ENCODE data around the gene ING5.

The ING5 gene

DNA sequence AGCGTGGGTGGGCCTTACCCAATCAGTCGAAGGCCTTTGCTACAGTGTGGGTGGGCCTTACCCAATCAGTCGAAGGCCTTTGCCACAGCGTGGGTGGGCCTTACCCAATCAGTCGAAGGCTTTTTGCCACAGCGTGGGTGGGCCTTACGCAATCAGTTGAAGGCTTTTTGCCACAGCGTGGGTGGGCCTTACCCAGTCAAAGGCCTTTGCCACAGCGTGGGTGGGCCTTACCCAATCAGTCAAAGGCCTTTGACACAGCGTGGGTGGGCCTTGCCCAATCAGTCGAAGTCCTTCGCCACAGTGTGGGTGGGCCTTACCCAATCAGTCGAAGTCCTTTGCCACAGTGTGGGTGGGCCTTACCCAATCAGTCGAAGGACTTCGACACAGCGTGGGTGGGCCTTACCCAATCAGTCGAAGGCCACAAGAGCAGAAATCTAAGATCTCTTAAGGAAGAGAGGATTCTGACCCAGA lies 58.5 kb downstream of the ING5 start:
- DNase-seq (ENCODE audit: low spot score) = no peak

DNA sequence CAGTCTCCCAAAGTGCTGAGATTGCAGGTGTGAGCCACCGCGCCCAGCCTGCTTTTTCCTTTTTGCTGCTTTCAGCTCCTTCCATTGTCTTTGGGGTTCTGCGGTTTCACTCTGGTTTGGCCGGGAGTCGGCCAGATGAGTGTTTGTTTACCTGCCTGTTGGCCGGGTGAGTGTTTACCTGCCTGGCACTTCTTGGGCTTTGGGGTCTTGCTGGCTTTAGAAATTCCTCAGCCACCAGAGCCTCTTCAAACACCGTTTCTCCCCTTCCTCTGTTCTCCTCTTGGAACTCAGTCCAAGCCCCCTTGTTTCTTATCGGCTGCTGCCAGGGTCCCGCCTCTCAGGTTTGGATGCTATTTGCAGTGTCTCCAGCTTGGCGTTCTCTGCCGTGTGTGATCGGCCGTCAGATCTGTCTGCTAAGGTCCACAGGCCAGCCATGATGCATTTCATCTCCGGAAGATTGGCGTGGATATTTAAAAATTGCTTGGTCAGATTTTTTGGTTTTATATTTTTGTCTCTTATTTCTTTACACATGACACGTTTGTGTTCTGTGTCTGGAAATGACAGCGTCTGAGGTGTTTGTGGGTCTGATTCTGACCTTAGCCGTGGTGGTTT lies 60.6 kb downstream of the ING5 start:
- no peak for DNase-seq (ENCODE audit: low spot score)

DNA sequence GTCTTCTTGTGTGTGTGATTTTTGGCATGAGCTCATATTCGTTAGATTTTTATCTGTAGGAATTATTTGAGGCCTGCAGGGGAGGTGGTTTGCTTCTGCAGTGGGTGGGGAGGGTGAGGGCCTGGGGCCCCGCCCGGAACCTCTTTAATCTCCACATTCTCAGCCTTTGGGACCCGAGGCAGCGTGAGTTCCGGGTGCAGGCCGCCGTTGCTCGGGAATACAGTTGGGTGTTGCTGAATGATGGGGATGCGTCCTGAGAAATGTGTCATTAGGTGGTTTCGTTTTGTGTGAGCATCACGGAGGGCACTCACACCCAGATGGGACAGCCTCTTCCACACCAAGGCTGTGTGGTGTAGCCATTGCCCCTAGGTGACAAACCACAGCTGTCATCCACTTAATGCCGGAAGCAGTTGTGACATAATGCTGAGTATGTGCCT lies 61.1 kb downstream of the ING5 start:
- no peak for DNase-seq (ENCODE audit: low spot score)

- no peak for DNase-seq (ENCODE audit: low spot score)
Measured at GRCh38 chr2:241763551-241764274, 61.9 kb downstream of the ING5 start.

GRCh38 chr2:241764275-241765241 lies 62.7 kb downstream of the ING5 start:
- DNase-seq (ENCODE audit: low spot score) = no peak

DNA sequence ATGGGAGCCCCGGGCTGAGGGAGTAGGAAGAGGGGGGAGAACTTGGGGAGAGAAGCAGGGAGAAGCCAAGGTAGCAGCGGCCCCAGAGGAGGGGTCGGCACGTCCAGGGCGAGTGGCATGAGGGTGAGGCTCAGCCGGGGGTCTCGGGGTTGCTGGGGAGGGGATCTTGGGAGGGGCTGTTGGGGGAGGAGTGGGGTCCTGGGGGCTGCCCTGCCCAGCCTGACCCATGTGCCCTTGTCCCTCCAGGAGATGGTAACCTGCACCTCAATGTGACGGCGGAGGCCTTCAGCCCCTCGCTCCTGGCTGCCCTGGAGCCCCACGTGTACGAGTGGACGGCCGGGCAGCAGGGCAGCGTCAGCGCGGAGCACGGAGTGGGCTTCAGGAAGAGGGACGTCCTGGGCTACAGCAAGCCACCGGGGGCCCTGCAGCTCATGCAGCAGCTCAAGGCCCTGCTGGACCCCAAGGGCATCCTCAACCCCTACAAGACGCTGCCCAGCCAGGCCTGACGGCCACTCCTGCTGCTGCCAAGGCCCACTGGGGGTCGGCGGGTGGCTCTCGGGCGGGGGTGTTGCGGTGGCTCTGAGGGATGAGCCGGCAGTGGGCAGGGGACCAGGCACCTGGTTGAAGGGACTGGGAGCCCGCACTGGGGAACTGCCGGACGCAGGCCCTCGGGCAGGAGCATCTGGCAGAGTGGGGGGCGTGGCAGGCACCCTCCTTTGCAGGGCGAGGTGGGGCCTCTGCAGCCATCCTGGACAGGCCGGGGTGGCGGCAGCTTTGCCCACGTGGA lies 65.8 kb downstream of the ING5 start:
- DNase-seq (ENCODE audit: low spot score) = no peak

GRCh38 chr2:241768251-241768711 lies 66.4 kb downstream of the ING5 start:
- no peak for DNase-seq (ENCODE audit: low spot score)

DNA sequence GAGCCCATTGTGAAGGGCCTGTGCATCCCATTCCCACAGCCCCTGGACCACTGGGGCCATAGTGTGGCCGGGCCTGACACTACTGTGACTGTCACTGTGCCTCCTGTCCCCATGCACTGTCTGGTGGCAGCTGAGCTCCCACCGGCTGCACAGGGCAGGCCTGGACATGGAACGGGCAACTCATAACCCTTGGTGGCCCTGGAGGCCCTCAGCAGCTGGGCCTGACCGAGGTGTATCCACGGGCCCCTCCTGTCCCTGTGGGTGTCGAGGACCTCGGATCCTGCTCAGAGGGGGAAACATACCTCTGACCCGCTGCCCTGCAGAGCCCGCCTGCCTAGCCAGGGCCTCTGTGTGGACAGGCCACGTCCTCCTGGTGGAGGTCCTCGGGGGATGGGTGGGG lies 67.0 kb downstream of the ING5 start:
- DNase-seq (ENCODE audit: low spot score) = no peak

GRCh38 chr2:241769819-241770184 lies 68.0 kb downstream of the ING5 start:
- DNase-seq (ENCODE audit: low spot score) = no peak

DNA sequence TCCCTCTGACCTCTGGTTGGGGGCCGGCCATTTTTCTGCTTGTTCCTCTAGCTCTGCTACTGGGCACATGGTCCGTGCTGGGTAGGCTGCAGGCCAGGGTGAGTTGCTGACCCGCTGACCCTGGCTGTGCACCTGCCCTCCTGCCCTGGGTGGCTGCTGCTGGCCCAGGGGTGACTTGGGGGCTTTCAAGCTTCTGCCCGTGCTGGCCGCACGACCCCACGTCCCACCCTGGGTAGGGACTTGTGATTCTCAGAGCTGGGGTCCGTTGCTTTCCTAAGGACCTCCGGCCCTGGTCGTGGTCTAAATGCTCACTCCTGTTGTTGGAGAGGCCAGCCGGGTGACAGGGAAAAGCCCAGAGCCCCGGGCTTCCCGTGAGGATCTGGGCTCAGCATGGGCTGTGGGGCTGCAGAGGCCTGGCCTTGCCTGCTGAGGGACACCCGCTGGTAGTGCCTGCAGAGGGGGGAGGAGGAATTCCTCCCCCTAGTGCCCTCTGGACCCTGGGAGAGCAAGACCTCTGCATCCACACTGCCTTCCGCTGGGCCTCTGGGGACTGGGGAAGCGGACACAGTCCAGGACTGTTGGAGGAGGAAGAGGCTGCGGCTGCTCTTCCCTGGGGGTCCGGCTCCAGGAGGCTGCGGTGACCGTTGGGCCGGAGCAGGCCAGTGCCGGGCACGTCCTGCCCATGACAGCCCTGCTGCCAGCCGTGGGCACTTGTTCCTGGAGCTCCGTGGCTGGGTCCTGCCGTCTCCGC lies 68.5 kb downstream of the ING5 start:
- no peak for DNase-seq (ENCODE audit: low spot score)

DNA sequence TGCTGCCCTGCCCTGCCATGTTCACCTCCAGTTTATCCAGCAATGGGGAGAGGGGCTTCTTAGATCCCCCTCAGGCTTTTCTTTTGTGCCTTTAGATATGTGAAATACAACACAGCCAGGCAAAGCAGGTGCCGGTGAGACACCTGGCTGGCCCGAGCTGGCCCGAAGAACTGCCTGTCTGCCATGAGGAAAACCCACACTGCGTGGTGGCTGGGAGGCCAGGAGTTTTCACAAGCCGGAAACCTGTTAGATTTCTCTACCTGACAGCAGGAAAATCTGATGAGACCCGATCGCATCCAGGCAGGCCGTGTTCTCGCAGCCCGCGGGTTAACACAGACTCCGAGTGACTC lies 69.1 kb downstream of the ING5 start:
- DNase-seq (ENCODE audit: low spot score) = no peak

- no peak for DNase-seq (ENCODE audit: low spot score)
Measured at GRCh38 chr2:241771286-241772062, 69.6 kb downstream of the ING5 start.

GRCh38 chr2:241772063-241772499 lies 70.2 kb downstream of the ING5 start:
- no peak for DNase-seq (ENCODE audit: low spot score)

GRCh38 chr2:241773511-241774418 lies 71.9 kb downstream of the ING5 start:
- DNase-seq (ENCODE audit: low spot score) = no peak

- DNase-seq (ENCODE audit: low spot score) = no peak
Measured at GRCh38 chr2:241774419-241775222, 72.8 kb downstream of the ING5 start.

DNA sequence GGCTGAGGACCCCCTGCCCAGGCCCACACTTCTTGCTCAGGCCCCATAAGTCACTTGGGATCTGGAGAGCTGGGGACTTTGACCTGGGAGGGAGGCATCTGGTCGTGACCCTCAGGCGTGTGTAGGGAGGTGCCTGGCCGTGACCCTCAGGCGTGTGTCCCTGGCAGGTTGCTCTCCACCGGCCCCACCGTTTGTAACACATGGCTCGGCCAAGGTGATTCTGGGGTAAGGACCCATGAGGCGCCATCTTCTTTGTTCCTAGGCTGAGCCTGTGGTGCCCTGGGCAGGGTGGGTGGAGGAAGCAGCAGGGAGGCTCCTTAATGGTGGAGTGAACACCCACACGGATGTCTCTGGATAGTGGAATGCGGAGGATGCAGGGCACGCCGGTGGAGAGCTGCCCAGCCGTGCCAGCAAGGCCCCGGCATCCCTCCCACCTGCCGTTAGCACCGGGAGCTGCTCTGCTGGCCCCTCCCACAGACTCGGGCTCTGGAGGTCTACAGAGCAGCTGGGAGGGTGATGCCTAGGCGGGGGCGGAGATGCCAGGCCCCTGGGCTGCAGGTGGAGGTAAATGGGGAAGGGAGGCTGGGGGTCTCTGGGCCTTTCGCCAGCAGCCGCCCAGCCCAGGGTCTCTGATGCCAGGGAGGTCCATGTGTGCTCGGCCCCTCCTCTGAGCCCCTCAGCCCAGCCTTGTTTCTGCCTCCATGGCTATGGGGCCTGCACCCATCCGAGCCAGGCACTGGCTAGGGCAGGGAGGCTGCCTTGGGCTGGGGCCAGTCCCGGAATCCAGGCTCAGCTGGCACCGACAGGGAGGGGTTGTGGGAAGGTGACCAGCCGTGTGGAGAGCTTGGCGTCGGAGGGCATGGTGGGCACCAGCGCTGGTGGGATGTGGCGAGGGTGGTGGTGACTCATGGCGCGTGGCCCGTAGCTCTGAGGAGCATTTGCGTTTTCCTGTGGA lies 73.7 kb downstream of the ING5 start:
- DNase-seq (ENCODE audit: low spot score) = no peak
